HG03159 (cell line): ENCODE results near the gene UVRAG.
"Not testable (repeated sequence)": the region's sequence is repeated elsewhere in the genome, so short reads cannot be mapped to it uniquely, and the experiment has no call there.

Source experiments
- ATAC-seq: cut with Tn5 transposase; IDR thresholded peaks from one replicate; pipeline ENCODE4 v1.9.1; 2021; ENCODE audit warnings: mild to moderate bottlenecking, moderate library complexity; ENCODE audit not compliant: unreplicated experiment

UVRAG gene

GRCh38 chr11:76048763-76049162 is 233.8 kb downstream of the UVRAG start:
- no peak for ATAC-seq

DNA sequence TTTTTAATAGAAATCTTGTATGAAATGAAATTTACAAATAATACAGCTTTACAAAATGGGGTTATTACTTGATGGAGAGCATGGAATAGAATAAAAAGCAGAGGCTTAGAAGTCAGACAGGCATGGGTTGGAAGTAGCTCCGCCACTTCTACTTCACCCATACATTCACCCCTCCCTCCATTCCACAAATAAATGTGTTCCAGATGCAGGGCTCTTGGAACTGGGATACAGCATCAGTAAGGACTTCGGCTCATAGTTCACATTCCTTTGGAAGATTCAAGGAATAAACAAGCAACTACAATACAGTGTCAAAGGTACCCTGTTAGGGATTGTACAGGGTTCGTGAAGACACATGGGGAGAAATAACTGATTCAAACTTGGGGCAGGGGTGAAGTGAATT is 234.5 kb downstream of the UVRAG start:
- ATAC-seq, result no peak

GRCh38 chr11:76051937-76052336 is 236.9 kb downstream of the UVRAG start:
- ATAC-seq, result no peak

GRCh38 chr11:76054330-76054729 is 239.3 kb downstream of the UVRAG start:
- ATAC-seq, result no peak

- no peak for ATAC-seq
Measured at GRCh38 chr11:76056876-76057275, 241.9 kb downstream of the UVRAG start.

DNA sequence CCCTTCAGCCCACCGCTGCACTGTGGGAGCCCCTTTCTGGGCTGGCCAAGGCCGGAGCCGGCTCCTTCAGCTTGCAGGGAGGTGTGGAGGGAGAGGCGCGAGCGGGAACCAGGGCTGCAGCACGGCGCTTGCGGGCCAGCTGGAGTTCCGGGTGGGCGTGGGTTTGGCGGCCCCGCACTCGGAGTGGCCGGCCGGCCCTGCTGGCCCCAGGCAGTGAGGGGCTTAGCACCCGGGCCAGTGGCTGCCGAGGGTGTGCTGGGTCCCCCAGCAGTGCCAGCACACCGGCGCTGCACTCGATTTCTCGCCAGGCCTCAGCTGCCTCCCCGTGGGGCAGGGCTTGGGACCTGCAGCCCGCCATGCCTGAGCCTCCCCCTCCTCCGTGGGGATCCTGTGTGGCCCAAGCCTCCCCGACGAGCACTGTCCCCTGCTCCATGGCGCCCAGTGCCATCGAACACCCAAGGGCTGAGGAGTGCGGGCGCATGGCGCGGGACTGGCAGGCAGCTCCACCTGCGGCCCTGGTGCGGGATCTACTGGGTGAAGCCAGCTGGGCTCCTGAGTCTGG is 245.5 kb downstream of the UVRAG start:
- not testable (repeated sequence) for ATAC-seq

DNA sequence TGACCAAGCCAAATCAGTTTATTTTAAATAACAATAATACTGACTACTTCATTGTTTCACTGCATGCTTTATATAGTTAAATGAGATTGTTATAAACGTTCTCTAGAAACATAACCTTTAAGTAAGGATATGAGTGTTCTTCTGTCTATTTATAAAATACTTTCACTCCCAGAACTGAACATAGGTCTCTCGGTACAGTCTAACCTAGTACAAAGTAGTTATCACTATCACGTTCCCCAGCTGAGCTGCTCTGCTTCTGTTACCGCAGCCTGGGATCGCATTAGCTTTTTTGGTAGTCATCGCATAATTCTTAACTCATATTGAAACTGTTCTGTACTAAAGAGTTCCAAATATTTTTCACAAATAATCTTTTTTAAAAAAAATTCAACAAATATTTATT is 247.7 kb downstream of the UVRAG start:
- peak; percentile 87 for ATAC-seq

- ATAC-seq, result no peak
Measured at GRCh38 chr11:76064192-76064591, 249.2 kb downstream of the UVRAG start.

GRCh38 chr11:76067099-76067498 is 252.1 kb downstream of the UVRAG start:
- no peak for ATAC-seq

GRCh38 chr11:76069001-76069400 is 254.0 kb downstream of the UVRAG start:
- no peak for ATAC-seq

- no peak for ATAC-seq
Measured at GRCh38 chr11:76071090-76071489, 256.1 kb downstream of the UVRAG start.

GRCh38 chr11:76073724-76074123 is 258.7 kb downstream of the UVRAG start:
- ATAC-seq, result no peak

DNA sequence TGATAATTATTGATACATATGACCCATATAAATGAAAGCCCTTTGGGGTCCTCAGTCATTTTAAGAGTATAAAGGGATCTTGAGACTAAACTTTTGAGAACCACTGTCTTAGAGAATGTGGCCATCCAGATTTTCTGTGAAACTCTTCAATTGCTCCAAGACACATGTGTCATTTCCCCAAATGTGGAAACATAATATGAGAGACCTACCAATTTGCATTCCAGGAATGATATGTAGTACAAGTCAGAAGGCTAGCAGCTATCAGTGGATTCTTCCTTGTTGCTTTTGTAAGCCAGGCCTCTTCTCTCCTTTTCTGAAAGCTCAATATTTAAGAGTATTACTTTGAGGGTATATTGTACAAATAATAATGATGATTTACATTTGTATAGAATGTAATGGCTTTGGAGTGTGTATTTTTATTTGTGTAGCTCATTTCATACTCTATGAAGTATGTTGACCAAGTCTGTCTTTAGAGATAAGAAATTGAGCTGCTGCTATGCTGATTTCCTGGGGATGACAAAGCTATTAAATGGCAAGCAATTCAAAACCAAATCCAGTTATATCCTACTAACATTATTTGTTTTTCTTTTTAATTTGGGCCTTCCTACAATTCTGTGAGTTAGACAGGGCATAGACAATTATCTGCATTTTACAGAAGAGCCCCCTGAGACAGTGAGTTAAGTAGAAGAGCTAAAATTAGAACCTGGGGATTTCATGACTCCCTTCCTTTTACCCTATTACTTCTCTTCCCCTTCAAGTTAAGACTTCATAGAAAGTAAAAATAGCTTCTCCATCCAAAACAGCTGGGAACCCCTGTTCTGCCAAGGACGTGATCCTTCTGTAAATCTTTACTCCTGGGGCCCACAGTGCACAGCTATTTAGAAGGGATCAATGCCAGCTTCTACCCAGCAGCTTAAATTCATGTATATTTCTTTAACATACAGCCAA is 259.4 kb downstream of the UVRAG start:
- ATAC-seq, result no peak

- no peak for ATAC-seq
Measured at GRCh38 chr11:76075716-76076115, 260.7 kb downstream of the UVRAG start.

- not testable (repeated sequence) for ATAC-seq
Measured at GRCh38 chr11:76076253-76076652, 261.2 kb downstream of the UVRAG start.

DNA sequence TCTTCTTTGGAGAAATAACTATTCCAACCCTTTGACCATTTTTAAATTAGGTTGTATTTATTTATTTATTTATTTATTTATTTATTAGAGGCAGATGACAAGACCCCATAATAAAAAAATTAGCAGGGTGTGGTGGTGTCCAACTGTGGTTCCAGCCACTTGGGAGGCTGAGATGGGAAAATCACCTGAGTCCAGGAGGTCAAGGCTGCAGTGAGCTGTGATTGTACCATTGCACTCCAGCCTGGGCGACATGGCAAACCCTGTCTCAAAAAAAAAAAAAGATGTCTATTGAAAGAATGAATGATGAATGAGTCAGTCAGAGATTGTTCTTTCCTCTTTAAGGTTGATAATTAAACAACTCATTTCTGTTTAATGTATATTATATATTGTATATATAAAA is 261.7 kb downstream of the UVRAG start:
- ATAC-seq, result no peak

DNA sequence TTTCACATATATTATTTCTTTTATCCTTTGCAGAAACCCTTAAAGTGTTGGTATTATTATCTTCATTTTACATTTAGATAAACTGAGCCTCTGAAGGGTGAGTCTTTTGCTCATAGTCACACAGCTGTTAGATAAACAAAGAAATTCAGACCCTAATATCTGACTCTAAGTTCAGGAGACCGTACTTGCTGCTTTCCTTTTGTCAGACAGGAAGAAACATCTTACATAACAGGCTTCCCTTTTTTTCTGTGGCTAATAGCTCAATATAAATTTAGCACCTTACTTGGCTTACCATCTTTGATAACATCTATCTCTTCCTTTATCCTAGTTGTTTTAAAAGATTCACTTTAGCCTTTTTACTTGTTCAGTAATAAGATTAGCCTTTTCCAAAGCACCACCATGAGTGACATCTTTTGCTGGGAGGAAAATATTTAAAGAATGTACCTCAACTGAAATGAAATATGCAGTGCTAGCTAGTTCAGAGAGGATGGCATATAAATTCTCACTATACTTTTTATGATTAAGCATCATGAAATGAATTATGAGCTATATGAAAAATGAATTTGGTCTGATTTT is 262.7 kb downstream of the UVRAG start:
- no peak for ATAC-seq

- ATAC-seq, result not testable (repeated sequence)
Measured at GRCh38 chr11:76081084-76081483, 266.1 kb downstream of the UVRAG start.

DNA sequence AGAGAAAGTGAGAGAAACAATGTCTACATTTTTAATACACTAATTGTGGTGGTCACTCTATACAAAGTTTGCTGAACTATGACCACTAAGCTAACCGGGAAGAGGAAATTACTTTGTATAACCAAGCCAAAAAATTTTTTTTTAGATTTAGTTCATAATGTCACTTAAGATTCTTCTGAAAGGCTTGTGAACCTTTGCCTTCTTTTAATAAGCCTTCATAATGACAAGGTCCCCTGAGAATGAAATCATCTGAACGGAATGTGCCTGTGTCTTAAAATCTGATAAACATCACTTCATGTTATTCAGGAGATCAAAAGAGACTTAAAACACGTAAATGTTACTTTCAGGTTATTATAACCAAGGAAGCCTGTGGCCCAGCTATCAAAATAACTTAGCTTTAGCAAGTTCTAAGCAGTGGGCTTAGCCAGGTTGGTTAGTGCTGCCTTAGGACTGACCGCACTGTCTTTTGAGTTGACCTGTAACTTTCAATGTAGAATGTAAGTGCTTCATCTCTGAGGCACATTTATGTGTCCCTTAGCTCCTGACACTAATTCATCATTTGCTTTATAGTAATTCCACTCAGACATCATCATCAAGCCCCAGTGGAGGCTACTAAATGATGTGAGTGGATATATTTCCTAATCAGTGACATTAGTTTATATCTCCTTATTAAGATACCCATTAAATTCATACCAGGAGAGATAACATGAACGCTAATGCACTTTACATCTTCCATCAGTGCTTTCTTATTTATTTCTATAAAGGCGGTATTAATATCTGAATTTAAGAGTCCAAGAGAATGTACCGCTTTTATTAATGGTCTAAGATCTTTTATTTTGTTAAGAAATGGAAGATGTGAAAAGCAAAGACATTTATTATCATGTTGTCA is 268.8 kb downstream of the UVRAG start:
- no peak for ATAC-seq

GRCh38 chr11:76085270-76085669 is 270.3 kb downstream of the UVRAG start:
- no peak for ATAC-seq
